ENCODE data around the gene BCAP29. TPM values are rescaled to one million over a fixed set of nuclear protein-coding genes. Genes with fewer than 3 reads are reported as not detected.
A peak's percentile ranks its signal among the peaks of the same experiment; 100 is the strongest.

The BCAP29 gene
- total and polyA plus RNA-seq, 9 of the 15 experiments (the other 6 are each of a cell fraction or from before 2014, with no cell fraction given), result 63.4 to 137 (median 79.7) TPM

DNA sequence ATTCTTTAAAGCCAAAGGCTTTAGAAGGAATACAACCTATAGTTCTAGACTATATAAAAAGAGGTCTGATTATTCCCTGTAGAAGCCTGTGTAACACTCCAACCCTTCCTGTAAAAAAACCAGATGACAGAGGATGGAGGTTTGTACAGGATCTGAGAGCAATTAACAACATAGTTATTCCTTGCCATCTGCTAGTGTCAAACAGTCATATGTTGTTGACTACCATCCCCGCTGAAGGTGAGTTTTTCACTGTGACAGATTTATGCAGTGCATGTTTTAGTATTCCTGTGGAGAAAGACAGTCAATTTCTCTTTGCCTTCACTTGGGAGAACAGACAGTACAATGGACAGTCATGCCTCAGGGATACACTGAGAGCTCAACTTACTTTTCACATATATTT is 61.6 kb downstream of the BCAP29 start:
- intact Hi-C loops (cut with micrococcal nuclease), result loop anchor here (5.0 kb wide), 1 partner anchor 81 kb away; no protein-coding TSS in a partner anchor
- DNase-seq (ENCODE audit: extremely low read depth in 1 of 4, low spot score in 3 of 4), result no peak
- Histone ChIP-seq H3K4me3 (no peak overlapping the region), H3K4me1 (replicated peaks in 1 of 2; ENCODE audit: control insufficient read depth in 2 of 2, insufficient read depth in 2 of 2, low read length in 2 of 2) (no peaks in the 10 kb centered on the region), H4K20me1 (replicated peaks; ENCODE audit: control insufficient read depth, insufficient read depth, low read length) (no peaks in the 10 kb centered on the region), H3K79me2 (ENCODE audit: control insufficient read depth, insufficient read depth, low read length) (no peaks in the 10 kb centered on the region), H3K4me2 (ENCODE audit: insufficient read depth, low read length) (no peak overlapping the region), H3K9ac (ENCODE audit: insufficient read depth in 1 of 2, low read depth in 2 of 2, low read length in 2 of 2) (no peak overlapping the region), H3K9me1 (ENCODE audit: control insufficient read depth, insufficient read depth, low read length) (no peaks in the 10 kb centered on the region), H3K9me3 (replicated peaks; ENCODE audit: control insufficient read depth, insufficient read depth, low read depth, low read length) (no peaks in the 10 kb centered on the region), H2AFZ (ENCODE audit: low read depth, low read length) (no peak overlapping the region), H3K36me3 (ENCODE audit: control insufficient read depth, insufficient read depth, low read length) (no peaks in the 10 kb centered on the region), H3K27me3 (ENCODE audit: control insufficient read depth in 2 of 2, insufficient read depth in 2 of 2, low read length in 2 of 2) (peaks cover 4 to 6% of the 10 kb centered on the region in 2 experiments; a peak in 2 of 5 replicates), H3K27ac (ENCODE audit: extremely low read depth, low read depth, low read length) (no peak overlapping the region)
- in situ Hi-C loops (cut with MboI), result no loop called here
- POLR2A ChIA-PET, result no interaction called here
- no peak for FAIRE-seq
- BruUV-seq (replicated peaks), result no TSS peak
- ATAC-seq, result 0 out of 3 replicates have a peak, but pooled peaks have one; percentile 28
- CTCF ChIA-PET (ENCODE audit: low intra/inter-chr PET ratio), result no interaction called here
- WGBS (ENCODE audit: insufficient coverage, low coverage, missing lambda C conversion rate), result 10% methylated on average over 1 of the region's 1 CpG
- TF ChIP-seq, protein P1, sequence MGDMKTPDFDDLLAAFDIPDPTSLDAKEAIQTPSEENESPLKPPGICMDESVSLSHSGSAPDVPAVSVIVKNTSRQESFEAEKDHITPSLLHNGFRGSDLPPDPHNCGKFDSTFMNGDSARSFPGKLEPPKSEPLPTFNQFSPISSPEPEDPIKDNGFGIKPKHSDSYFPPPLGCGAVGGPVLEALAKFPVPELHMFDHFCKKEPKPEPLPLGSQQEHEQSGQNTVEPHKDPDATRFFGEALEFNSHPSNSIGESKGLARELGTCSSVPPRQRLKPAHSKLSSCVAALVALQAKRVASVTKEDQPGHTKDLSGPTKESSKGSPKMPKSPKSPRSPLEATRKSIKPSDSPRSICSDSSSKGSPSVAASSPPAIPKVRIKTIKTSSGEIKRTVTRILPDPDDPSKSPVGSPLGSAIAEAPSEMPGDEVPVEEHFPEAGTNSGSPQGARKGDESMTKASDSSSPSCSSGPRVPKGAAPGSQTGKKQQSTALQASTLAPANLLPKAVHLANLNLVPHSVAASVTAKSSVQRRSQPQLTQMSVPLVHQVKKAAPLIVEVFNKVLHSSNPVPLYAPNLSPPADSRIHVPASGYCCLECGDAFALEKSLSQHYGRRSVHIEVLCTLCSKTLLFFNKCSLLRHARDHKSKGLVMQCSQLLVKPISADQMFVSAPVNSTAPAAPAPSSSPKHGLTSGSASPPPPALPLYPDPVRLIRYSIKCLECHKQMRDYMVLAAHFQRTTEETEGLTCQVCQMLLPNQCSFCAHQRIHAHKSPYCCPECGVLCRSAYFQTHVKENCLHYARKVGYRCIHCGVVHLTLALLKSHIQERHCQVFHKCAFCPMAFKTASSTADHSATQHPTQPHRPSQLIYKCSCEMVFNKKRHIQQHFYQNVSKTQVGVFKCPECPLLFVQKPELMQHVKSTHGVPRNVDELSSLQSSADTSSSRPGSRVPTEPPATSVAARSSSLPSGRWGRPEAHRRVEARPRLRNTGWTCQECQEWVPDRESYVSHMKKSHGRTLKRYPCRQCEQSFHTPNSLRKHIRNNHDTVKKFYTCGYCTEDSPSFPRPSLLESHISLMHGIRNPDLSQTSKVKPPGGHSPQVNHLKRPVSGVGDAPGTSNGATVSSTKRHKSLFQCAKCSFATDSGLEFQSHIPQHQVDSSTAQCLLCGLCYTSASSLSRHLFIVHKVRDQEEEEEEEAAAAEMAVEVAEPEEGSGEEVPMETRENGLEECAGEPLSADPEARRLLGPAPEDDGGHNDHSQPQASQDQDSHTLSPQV (IDR thresholded peaks at IDR 0.05), result no peak
- TF ChIP-seq PPARD (CRISPR knock-in tag; IDR thresholded peaks at IDR 0.05) (no peak), RBM34 (IDR thresholded peaks at IDR 0.05; ENCODE audit: borderline replicate concordance, insufficient read depth, low read length) (no peak), NRF1 (conservative IDR thresholded peaks at IDR 0.05 in 1 of 2, IDR thresholded peaks at IDR 0.05 in 1 of 2) (no peak), PURB (CRISPR knock-in tag; IDR thresholded peaks at IDR 0.05; ENCODE audit: low read depth) (no peak), ESRRA (IDR thresholded peaks at IDR 0.05; ENCODE audit: borderline replicate concordance, low read depth) (no peak), MIER1 (IDR thresholded peaks at IDR 0.05; ENCODE audit: low read depth) (no peak), ZNF436 (CRISPR knock-in tag; IDR thresholded peaks at IDR 0.05) (no peak), ZNF347 (CRISPR knock-in tag; IDR thresholded peaks at IDR 0.05; ENCODE audit: low read depth) (no peak)
- TF ChIP-seq, protein P2, sequence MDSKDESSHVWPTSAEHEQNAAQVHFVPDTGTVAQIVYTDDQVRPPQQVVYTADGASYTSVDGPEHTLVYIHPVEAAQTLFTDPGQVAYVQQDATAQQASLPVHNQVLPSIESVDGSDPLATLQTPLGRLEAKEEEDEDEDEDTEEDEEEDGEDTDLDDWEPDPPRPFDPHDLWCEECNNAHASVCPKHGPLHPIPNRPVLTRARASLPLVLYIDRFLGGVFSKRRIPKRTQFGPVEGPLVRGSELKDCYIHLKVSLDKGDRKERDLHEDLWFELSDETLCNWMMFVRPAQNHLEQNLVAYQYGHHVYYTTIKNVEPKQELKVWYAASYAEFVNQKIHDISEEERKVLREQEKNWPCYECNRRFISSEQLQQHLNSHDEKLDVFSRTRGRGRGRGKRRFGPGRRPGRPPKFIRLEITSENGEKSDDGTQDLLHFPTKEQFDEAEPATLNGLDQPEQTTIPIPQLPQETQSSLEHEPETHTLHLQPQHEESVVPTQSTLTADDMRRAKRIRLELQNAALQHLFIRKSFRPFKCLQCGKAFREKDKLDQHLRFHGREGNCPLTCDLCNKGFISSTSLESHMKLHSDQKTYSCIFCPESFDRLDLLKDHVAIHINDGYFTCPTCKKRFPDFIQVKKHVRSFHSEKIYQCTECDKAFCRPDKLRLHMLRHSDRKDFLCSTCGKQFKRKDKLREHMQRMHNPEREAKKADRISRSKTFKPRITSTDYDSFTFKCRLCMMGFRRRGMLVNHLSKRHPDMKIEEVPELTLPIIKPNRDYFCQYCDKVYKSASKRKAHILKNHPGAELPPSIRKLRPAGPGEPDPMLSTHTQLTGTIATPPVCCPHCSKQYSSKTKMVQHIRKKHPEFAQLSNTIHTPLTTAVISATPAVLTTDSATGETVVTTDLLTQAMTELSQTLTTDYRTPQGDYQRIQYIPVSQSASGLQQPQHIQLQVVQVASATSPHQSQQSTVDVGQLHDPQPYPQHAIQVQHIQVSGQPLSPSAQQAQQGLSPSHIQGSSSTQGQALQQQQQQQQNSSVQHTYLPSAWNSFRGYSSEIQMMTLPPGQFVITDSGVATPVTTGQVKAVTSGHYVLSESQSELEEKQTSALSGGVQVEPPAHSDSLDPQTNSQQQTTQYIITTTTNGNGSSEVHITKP (IDR thresholded peaks at IDR 0.05; ENCODE audit: partially characterized antibody), result no peak
